Parathyroid adenoma (tissue), 2 donors: Measurements from ENCODE around the gene IL21R.
"Not testable (repeated sequence)": the region's sequence is repeated elsewhere in the genome, so short reads cannot be mapped to it uniquely, and the experiment has no call there.

Experiments used
- H2AFZ ChIP-seq: fragments of 300-600 bp; sonication (generic); one replicate; pipeline ENCODE4 v1.7.0; 2017; ENCODE audit warnings: antibody characterized with exemption, mild to moderate bottlenecking
- H3K27ac ChIP-seq: fragments of 300-600 bp; sonication (generic); one replicate; pipeline ENCODE4 v1.7.0; 2017
- H3K27me3 ChIP-seq: fragments of 300-600 bp; sonication (generic); one replicate; pipeline ENCODE4 v1.7.0; 2017; ENCODE audit warnings: low read length; ENCODE audit not compliant: control insufficient read depth, insufficient read depth
- H3K36me3 ChIP-seq: fragments of 300-600 bp; sonication (generic); one replicate; pipeline ENCODE4 v1.7.0; 2017; ENCODE audit warnings: low read length; ENCODE audit not compliant: control insufficient read depth, insufficient read depth
- H3K4me1 ChIP-seq: fragments of 300-600 bp; sonication (generic); one replicate; pipeline ENCODE4 v1.7.0; 2017; ENCODE audit warnings: control low read depth
- H3K4me2 ChIP-seq: fragments of 300-600 bp; sonication (generic); one replicate; pipeline ENCODE4 v1.7.0; 2017; ENCODE audit warnings: low read length
- H3K4me3 ChIP-seq: fragments of 300-600 bp; sonication (generic); one replicate; pipeline ENCODE4 v1.7.0; 2017; ENCODE audit warnings: low read depth, low read length
- H3K79me2 ChIP-seq: fragments of 300-600 bp; sonication (generic); one replicate; pipeline ENCODE4 v1.7.0; 2017; ENCODE audit warnings: control low read depth
- H3K9ac ChIP-seq: fragments of 300-600 bp; sonication (generic); one replicate; pipeline ENCODE4 v1.7.0; 2017; ENCODE audit warnings: mild to moderate bottlenecking
- H3K9me3 ChIP-seq: fragments of 300-600 bp; sonication (generic); one replicate; pipeline ENCODE4 v1.7.0; 2017; ENCODE audit warnings: low read length; ENCODE audit not compliant: control insufficient read depth
- TF ChIP-seq, protein P1 (sequence below): fragments of 300-600 bp; sonication (generic); IDR thresholded peaks from one replicate; pipeline ENCODE4 v1.7.0; 2017; ENCODE audit warnings: antibody characterized with exemption, mild to moderate bottlenecking
- donor health status: primary hyperparathyroidism.

IL21R gene

DNA sequence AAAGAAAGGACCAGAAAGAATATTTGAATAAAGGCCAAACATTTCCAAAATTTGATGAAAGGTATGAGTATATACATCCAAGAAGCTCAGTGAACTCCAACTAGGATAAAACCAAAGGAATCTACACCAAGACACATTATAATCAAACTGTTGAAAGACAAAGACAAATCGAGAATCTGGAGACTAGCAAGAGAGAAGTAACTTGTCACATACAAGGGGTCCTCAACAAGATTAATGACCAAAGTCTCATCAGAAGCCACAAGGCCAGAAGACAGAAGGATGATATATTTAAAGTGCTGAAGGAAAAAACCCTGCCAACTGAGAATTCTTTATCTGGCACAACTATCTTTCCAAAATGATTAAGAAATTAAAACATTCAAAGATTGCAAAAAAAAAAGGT lies 9.3 kb upstream of the IL21R start:
- Histone ChIP-seq H3K4me3 (no peak overlapping the region), H3K4me2 (no peak overlapping the region), H2AFZ (no peak overlapping the region), H3K9ac (no peak overlapping the region), H3K36me3 (no peaks in the 10 kb centered on the region), H3K79me2 (no peaks in the 10 kb centered on the region), H3K27ac (no peak overlapping the region), H3K27me3 (peaks cover 2% of the 10 kb centered on the region), H3K9me3 (no peaks in the 10 kb centered on the region), H3K4me1 (no peaks in the 10 kb centered on the region)
- TF ChIP-seq, protein P1, sequence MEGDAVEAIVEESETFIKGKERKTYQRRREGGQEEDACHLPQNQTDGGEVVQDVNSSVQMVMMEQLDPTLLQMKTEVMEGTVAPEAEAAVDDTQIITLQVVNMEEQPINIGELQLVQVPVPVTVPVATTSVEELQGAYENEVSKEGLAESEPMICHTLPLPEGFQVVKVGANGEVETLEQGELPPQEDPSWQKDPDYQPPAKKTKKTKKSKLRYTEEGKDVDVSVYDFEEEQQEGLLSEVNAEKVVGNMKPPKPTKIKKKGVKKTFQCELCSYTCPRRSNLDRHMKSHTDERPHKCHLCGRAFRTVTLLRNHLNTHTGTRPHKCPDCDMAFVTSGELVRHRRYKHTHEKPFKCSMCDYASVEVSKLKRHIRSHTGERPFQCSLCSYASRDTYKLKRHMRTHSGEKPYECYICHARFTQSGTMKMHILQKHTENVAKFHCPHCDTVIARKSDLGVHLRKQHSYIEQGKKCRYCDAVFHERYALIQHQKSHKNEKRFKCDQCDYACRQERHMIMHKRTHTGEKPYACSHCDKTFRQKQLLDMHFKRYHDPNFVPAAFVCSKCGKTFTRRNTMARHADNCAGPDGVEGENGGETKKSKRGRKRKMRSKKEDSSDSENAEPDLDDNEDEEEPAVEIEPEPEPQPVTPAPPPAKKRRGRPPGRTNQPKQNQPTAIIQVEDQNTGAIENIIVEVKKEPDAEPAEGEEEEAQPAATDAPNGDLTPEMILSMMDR = no peak

DNA sequence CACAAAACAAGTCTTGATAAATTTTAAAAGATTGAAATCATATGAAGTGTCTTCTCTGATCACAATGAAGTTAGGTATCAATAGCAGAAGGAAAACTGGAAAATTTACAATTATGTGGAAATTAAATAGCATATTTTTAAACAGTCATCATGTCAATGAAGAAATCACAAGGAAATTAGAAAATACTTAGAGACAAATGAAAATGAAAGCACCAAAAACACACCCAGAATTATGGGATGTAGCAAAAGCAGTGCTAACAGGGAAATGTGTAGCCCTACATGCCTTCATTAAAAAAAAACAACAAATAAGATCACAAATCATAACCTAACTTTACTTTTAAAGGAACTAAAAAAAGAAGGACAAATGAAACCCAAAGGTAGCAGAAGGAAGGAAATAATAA lies 7.5 kb upstream of the IL21R start:
- Histone ChIP-seq H3K27me3 (peaks cover 2% of the 10 kb centered on the region), H3K79me2 (no peaks in the 10 kb centered on the region), H3K36me3 (no peaks in the 10 kb centered on the region), H3K4me1 (no peaks in the 10 kb centered on the region), H3K9ac (no peak overlapping the region), H3K9me3 (no peaks in the 10 kb centered on the region), H2AFZ (no peak overlapping the region), H3K27ac (no peak overlapping the region), H3K4me2 (no peak overlapping the region), H3K4me3 (no peak overlapping the region)
- TF ChIP-seq, protein P1 = no peak

DNA sequence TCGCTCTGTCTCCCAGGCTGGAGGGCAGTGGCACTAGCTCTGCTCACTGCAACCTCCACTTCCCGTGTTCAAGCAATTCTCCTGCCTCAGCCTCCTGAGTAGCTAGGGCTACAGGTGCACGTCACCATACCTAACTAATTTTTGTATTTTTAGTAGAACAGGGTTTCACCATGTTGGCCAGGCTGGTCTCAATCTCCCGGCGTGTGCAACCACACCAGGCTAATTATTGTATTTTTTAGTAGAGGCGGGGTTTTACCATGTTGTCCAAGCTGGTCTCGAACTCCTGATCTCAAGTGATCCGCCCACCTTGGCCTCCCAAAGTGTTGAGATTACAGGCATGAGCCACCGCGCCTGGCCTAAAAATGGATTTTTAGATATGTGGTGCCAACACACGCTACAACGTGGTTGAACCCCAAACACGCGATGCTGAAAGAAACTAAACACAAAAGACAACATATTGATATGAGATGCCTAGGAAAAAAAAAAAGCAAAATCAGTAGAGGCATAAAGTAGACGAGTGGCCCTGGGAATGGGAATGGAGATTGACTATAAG lies 3.6 kb upstream of the IL21R start:
- not testable (repeated sequence) for H3K27ac ChIP-seq, H3K4me2 ChIP-seq, H3K27me3 ChIP-seq, H3K4me1 ChIP-seq, H3K4me3 ChIP-seq, H3K79me2 ChIP-seq, H2AFZ ChIP-seq, H3K9me3 ChIP-seq, H3K9ac ChIP-seq, H3K36me3 ChIP-seq

DNA sequence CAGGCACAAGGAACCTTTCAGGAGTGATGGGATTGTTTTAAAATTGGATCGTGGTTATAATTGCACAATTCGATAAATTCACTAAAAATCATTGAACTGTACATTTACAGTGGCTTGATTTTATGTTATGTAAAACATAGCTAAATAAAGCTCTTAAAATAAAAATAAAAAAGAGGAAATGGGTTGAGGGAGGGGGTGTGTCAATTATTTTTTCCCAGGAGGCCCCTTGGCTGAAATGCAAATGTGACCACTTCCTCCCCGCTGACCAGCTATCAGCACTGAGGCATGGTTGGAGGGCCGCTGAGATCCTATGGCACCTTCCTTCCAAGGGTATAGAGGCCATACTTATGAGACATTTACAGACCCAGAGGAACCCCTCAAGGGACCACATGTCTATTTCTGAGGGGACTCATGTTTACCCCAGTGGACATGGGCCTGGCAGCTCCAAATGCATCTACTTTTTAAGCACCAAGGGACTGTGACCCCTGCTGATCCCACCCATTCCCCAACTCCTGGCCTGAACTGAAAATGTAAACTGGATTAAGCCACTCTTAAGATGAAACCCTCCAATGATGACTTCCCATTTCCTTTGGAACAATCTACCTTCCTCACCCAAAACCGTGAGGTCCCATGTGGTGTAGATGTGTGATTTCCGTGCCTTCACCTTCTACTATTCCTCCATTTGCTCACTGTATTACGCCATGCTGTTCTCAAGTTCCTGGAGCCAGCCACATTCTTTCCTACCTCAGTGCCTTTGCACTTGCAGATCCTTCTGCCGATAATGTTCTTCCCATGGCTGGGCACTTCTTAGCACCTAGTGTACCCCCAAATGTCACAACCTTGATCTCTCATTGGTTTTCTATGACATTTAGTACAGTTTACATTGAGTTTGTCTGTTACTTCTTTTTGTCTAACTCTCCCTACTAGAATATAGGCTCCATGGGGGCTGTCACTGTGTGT lies 2.8 kb upstream of the IL21R start:
- Histone ChIP-seq H3K9ac (no peak overlapping the region), H3K9me3 (no peaks in the 10 kb centered on the region), H3K27me3 (no peaks in the 10 kb centered on the region), H3K4me3 (no peak overlapping the region), H3K4me1 (no peaks in the 10 kb centered on the region), H3K27ac (no peak overlapping the region), H3K79me2 (no peaks in the 10 kb centered on the region), H2AFZ (no peak overlapping the region), H3K36me3 (no peaks in the 10 kb centered on the region), H3K4me2 (no peak overlapping the region)
- TF ChIP-seq, protein P1 = no peak

DNA sequence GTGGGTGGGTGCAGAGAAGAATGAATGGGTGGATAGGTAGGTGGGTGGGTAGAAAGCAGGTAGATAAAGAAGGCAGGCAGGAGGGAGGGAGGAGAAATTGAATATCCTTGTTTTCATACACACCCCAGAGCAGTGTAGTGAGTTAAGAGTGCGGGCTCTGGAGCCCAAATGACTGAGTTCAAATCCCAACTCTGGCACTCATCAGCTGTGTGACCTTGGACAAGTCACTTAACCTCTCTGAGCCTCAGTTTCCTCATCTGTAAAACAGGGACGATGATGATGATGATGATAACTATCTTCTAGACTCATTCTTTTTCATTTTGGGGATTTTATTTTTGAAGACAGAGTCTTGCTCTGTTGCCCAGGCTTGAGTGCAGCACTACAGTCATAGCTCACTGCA lies 2.0 kb upstream of the IL21R start:
- Histone ChIP-seq H3K4me1 (no peaks in the 10 kb centered on the region), H3K9me3 (no peaks in the 10 kb centered on the region)
- TF ChIP-seq, protein P1 = no peak

More for the DNA sequence above, 2.0 kb upstream of the IL21R start:
- H3K9ac ChIP-seq = no peak overlapping the region
- H2AFZ ChIP-seq = no peak overlapping the region
- H3K4me3 ChIP-seq = no peak overlapping the region
- no peaks in the 10 kb centered on the region for H3K79me2 ChIP-seq
- H3K4me2 ChIP-seq = no peak overlapping the region
- H3K27me3 ChIP-seq = no peaks in the 10 kb centered on the region
- no peaks in the 10 kb centered on the region for H3K36me3 ChIP-seq
- no peak overlapping the region for H3K27ac ChIP-seq
